GM18519 (cell line): ENCODE results near the gene ERAL1.
A peak's percentile ranks its signal among the peaks of the same experiment; 100 is the strongest.
"Not testable (repeated sequence)": the region's sequence is repeated elsewhere in the genome, so short reads cannot be mapped to it uniquely, and the experiment has no call there.

ENCODE experiments used
- ATAC-seq: cut with Tn5 transposase; IDR thresholded peaks from one replicate; pipeline ENCODE4 v1.9.1; 2021; ENCODE audit warnings: mild to moderate bottlenecking, moderate library complexity; ENCODE audit not compliant: unreplicated experiment, low FRiP score

The ERAL1 gene

GRCh38 chr17:28854457-28855335, at the start of gene ERAL1:
TSS of gene ERAL1 (plus strand) at chr17:28855016. CDS start at chr17:28855035, 19 bp downstream.
- ATAC-seq, result no peak

GRCh38 chr17:28807925-28808634, 46.7 kb upstream of the ERAL1 start:
- no peak for ATAC-seq

GRCh38 chr17:28810437-28810836, 44.4 kb upstream of the ERAL1 start:
- ATAC-seq, result no peak

- ATAC-seq, result no peak
Observed at GRCh38 chr17:28811651-28812090, 43.1 kb upstream of the ERAL1 start.

- peak; percentile 89 for ATAC-seq
Observed at GRCh38 chr17:28812091-28812747, 42.6 kb upstream of the ERAL1 start.

GRCh38 chr17:28812748-28813377, 42.0 kb upstream of the ERAL1 start:
- no peak for ATAC-seq

- ATAC-seq, result no peak
Observed at GRCh38 chr17:28816540-28816939, 38.3 kb upstream of the ERAL1 start.

- ATAC-seq, result no peak
Observed at GRCh38 chr17:28818819-28819221, 36.0 kb upstream of the ERAL1 start.

- ATAC-seq, result no peak
Observed at GRCh38 chr17:28819582-28819981, 35.2 kb upstream of the ERAL1 start.

- ATAC-seq, result no peak
Observed at GRCh38 chr17:28827672-28828071, 27.1 kb upstream of the ERAL1 start.

- ATAC-seq, result no peak
Observed at GRCh38 chr17:28828294-28829040, 26.3 kb upstream of the ERAL1 start.

- no peak for ATAC-seq
Observed at GRCh38 chr17:28834420-28834819, 20.4 kb upstream of the ERAL1 start.

- ATAC-seq, result not testable (repeated sequence)
Observed at GRCh38 chr17:28836541-28836940, 18.3 kb upstream of the ERAL1 start.

GRCh38 chr17:28839221-28839620, 15.6 kb upstream of the ERAL1 start:
- no peak for ATAC-seq

GRCh38 chr17:28841901-28842281, 12.9 kb upstream of the ERAL1 start:
- no peak for ATAC-seq

GRCh38 chr17:28842282-28843012, 12.4 kb upstream of the ERAL1 start, which contains the start of gene FAM222B:
TSS of gene FAM222B (minus strand) at chr17:28842790. CDS start at chr17:28766667, 76,123 bp downstream.
- no peak for ATAC-seq

GRCh38 chr17:28843816-28844148, 11.0 kb upstream of the ERAL1 start:
- no peak for ATAC-seq

GRCh38 chr17:28846231-28846630, 8.6 kb upstream of the ERAL1 start:
- ATAC-seq, result no peak

GRCh38 chr17:28846699-28847098, 8.1 kb upstream of the ERAL1 start:
- ATAC-seq, result not testable (repeated sequence)
